Measurements from ENCODE around the gene EIF2B5.

DNA sequence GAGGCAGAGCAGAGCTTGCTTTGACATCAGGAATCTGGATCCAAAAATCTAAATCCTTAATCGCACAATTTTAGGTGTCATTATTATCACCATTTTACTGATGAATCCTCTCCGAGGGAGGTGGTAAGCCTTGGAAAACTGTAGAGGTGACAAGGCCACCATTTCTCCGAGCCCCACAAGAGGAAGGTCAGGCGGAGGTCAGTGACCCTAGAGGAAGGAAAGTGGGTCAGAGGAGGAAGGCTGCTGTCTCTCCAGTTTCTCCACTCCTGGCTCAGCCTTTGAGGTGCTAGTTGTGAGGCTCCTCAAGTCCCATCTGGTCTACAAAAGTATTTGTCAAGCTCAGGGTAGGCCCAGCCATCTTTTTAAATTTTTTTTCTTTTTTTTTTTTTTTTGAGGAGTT, 23.2 kb downstream of the EIF2B5 start:
- TF ChIP-seq CTCF (IDR thresholded peaks at IDR 0.05 in 2 of 3, conservative IDR thresholded peaks at IDR 0.05 in 1 of 3; ENCODE audit: insufficient read depth in 2 of 3, low read depth in 1 of 3, low read length in 3 of 3) (no peak), CEBPB (tag; IDR thresholded peaks at IDR 0.05) (no peak), TCF7 (IDR thresholded peaks at IDR 0.05; ENCODE audit: borderline replicate concordance) (no peak), PTRF (tag; IDR thresholded peaks at IDR 0.05) (no peak), FOXP4 (CRISPR knock-in tag; IDR thresholded peaks at IDR 0.05; ENCODE audit: borderline replicate concordance) (no peak), KLF10 (CRISPR knock-in tag; IDR thresholded peaks at IDR 0.05) (no peak)
